HG02610 (cell line): ENCODE data around the gene ZNF408.

Experiments used
- ATAC-seq: cut with Tn5 transposase; IDR thresholded peaks from one replicate; pipeline ENCODE4 v1.9.1; 2021; ENCODE audit warnings: mild to moderate bottlenecking, moderate library complexity; ENCODE audit not compliant: unreplicated experiment

The ZNF408 gene

GRCh38 chr11:46675949-46676348 is 24.9 kb upstream of the ZNF408 start:
- no peak for ATAC-seq

- no peak for ATAC-seq
Measured at GRCh38 chr11:46676436-46677158, 24.2 kb upstream of the ZNF408 start.

GRCh38 chr11:46677169-46677568 is 23.7 kb upstream of the ZNF408 start:
- no peak for ATAC-seq

GRCh38 chr11:46677991-46678740 is 22.7 kb upstream of the ZNF408 start:
- no peak for ATAC-seq

- ATAC-seq = no peak
Measured at GRCh38 chr11:46678741-46679130, 22.1 kb upstream of the ZNF408 start.

GRCh38 chr11:46679241-46680163 is 21.3 kb upstream of the ZNF408 start:
- no peak for ATAC-seq

GRCh38 chr11:46680164-46680760 is 20.6 kb upstream of the ZNF408 start:
- no peak for ATAC-seq

GRCh38 chr11:46680815-46681214 is 20.0 kb upstream of the ZNF408 start:
- no peak for ATAC-seq

- no peak for ATAC-seq
Measured at GRCh38 chr11:46681814-46682213, 19.0 kb upstream of the ZNF408 start.

GRCh38 chr11:46682773-46683752 is 17.8 kb upstream of the ZNF408 start:
- ATAC-seq = no peak

GRCh38 chr11:46684367-46684766 is 16.5 kb upstream of the ZNF408 start:
- ATAC-seq = no peak

- ATAC-seq = no peak
Measured at GRCh38 chr11:46686886-46687795, 13.7 kb upstream of the ZNF408 start.

GRCh38 chr11:46690702-46691101 is 10.1 kb upstream of the ZNF408 start:
- no peak for ATAC-seq

GRCh38 chr11:46692450-46692849 is 8.4 kb upstream of the ZNF408 start:
- no peak for ATAC-seq

GRCh38 chr11:46693597-46694012 is 7.2 kb upstream of the ZNF408 start:
- ATAC-seq = no peak

- ATAC-seq = no peak
Measured at GRCh38 chr11:46694072-46694471, 6.8 kb upstream of the ZNF408 start.

- ATAC-seq = no peak
Measured at GRCh38 chr11:46694607-46695006, 6.2 kb upstream of the ZNF408 start.

GRCh38 chr11:46695345-46696211 is 5.3 kb upstream of the ZNF408 start:
- ATAC-seq = no peak
